AG09319 (cell line): Measurements from ENCODE around the gene GNAT1.

Experiments used
- DNase-seq: peaks from one replicate; pipeline ENCODE4 v3.0.0-alpha.2; 2010; ENCODE audit warnings: low read depth; ENCODE audit errors: extremely low read depth
- TF ChIP-seq, protein P1 (sequence below): IDR thresholded peaks from 2 replicates; pipeline ENCODE4 v1.5.1; 2011; ENCODE audit warnings: low read depth, mild to moderate bottlenecking, inconsistent platforms, low read length, moderate library complexity

Gene GNAT1

DNA sequence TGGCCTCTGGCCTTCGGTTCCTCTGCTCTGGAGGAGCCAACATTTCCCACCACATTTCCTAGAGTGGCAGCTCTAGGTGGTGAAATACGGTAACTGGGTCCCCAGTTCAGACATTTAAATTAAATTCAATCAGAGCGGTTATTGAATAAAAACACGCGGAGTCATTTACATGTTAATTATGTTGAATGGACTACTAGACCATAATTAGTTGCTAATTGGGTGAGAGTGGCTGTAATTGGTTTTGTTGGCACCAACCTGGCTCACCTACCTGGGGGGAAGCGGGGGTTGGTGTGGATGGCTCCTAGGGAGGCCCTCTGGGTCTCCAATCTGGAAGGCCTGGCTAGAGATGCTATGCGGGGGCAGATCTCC lies 23.6 kb upstream of the GNAT1 start:
- TF ChIP-seq, protein P1, sequence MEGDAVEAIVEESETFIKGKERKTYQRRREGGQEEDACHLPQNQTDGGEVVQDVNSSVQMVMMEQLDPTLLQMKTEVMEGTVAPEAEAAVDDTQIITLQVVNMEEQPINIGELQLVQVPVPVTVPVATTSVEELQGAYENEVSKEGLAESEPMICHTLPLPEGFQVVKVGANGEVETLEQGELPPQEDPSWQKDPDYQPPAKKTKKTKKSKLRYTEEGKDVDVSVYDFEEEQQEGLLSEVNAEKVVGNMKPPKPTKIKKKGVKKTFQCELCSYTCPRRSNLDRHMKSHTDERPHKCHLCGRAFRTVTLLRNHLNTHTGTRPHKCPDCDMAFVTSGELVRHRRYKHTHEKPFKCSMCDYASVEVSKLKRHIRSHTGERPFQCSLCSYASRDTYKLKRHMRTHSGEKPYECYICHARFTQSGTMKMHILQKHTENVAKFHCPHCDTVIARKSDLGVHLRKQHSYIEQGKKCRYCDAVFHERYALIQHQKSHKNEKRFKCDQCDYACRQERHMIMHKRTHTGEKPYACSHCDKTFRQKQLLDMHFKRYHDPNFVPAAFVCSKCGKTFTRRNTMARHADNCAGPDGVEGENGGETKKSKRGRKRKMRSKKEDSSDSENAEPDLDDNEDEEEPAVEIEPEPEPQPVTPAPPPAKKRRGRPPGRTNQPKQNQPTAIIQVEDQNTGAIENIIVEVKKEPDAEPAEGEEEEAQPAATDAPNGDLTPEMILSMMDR, result no peak
- DNase-seq, result no peak

DNA sequence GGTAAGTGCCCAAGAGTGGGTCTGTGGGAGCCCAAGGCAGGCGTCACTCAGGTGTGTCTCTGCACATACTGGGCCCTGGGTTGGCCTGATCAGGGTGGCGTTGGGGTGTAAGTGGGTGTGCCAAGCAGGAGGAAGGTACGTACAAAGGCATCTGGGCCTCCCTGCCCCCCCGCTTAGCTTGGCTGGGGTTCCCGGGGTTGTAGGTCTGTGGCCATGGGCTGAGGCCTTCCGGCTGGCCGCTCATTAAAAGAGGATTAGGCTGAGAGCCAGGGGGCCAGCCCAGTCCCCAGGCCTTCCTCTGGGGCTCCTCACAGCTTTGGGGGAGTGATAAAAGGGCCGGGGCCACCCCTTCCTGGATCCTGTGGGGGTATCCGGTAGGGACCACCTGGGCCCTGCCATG lies 23.0 kb upstream of the GNAT1 start:
- no peak for DNase-seq
- TF ChIP-seq, protein P1, result no peak

DNA sequence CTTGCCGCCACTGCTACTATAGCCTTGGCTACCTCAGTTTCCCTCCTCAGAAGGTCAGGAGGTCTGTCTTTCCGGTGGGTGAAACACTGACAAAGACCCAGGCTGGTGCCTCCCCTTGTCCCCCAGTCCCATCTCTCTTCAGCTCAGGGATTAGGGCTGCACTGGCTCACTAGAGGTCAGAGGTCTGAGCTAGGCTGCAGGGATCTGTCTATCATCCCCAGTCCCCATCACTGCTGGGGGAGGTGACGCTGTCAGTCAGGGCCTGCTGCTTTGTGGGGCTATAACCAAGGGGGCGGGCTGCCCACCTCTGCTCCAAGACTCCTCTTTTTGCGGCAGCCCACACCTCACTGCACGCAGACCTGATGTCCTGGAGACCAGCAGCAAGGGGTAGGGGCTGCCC lies 22.6 kb upstream of the GNAT1 start:
- TF ChIP-seq, protein P1, result no peak
- DNase-seq, result no peak

DNA sequence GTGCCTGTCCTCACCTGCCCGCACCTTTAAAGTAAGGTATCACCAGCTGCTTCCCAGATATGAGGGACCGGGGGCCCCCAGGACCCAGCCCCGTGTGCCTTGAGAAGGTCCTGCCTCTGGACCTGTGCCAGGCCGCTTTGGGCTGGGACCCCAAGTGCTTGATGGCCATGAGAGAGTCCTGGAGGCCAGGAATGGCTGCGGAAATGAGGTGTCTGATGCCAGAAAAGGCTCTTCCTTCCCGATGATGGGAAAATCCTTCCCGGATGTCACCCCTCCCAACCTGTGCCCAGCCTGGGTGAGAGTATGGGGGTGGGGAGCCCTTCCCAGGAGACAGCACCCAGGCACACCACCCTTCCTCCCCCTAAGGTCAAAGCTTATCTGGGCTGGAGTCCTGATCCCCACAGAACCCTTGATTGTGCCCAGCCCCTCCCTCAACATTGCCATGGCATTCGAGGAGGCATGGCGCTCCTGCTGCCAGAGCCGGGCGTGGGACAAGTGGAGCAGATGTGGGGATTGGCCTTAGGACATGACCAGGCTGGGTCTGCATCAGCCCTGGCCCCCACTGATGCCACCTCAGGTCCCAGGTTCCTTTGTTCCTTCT lies 22.1 kb upstream of the GNAT1 start:
- no peak for DNase-seq

DNA sequence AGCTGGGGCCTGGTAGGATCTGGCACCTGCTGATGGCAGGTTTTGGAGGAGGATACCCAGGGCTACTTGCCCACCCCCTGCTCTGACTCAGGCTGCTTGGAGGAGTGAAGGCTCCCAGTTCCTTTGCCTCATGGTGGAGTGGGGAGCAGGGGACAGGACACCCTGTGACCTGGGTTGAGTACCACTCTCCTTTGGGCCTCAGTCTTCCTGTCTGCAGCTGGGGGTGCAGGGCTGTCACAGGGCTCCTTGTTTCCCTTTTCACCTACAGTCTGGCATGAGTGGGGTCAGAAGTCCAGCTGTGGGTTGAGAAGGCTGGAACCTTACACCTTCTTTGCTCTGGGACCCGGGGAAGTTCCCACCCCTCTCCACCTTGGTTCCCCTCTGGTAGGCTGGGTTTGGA lies 21.6 kb upstream of the GNAT1 start:
- TF ChIP-seq, protein P1, result no peak
- DNase-seq, result no peak

More for the DNA sequence above, 22.1 kb upstream of the GNAT1 start:
- TF ChIP-seq, protein P1, result no peak

DNA sequence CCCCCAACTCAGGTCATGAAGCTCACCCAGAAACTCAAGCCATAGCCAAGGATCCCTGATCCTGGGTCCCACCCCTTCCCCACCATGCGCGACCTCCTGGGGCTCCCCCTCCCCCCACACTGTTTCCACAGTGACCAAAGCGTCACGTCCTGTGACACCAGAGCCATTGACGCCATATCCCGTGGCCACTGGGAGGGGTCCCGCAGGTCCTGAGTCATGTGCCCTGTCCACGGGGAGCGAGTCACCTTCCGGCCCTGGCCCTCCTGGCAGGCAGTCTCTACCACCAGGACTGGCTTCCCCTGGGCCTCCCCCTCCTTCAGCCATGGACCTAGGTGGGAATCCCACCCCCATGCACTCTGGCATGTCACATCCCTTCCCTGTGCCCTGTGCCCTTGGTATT lies 20.7 kb upstream of the GNAT1 start:
- TF ChIP-seq, protein P1, result no peak
- DNase-seq, result no peak

DNA sequence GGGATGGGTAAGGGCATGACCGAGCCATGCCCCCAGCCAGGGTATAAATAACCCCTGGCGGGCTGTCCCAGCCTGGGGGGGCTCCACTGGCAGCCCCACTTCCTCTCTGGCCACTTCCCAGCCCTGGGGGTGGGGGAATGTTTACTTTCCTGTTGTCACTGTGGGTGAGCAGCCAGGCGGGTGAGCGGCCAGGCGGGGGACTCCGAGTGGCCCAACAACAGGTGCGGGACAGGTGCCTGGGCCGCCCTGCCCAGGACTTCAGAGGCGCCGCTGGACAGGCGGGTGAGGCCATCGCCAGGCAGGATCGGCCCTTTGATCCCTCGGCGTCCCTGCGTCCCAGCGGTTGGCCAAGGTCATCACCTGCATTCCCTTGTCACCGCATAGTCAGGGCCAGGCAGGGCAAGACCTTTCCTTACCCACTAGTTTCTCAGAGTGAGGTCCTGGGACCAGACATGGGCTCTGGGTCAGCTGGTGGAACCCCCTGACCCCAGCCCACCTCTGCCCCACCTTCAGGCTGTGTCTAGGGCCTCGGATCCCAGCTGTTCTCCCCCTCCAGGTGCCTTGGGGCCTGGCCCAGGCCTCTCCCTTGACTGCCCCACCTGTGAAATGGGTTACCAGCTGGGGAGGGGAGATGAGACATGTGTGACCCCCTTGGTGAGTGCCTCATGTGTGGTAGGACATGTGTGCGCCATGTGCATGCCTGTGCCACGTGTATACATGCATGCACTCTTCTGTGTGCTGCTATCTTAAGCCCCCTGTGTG lies 19.7 kb upstream of the GNAT1 start:
- DNase-seq, result no peak
- TF ChIP-seq, protein P1, result no peak
